GM10266 (cell line): ENCODE measurements around the gene ITGA11.

Source experiments
- DNase-seq: peaks from one replicate; pipeline ENCODE4 v3.0.0; 2012; ENCODE audit errors: extremely low spot score
- TF ChIP-seq, protein P1 (sequence below): IDR thresholded peaks from 2 replicates; pipeline ENCODE4 v1.5.1; 2012; ENCODE audit warnings: mild to moderate bottlenecking, low read depth; ENCODE audit not compliant: control insufficient read depth, insufficient read depth; ENCODE audit errors: missing control alignments

ITGA11 gene

DNA sequence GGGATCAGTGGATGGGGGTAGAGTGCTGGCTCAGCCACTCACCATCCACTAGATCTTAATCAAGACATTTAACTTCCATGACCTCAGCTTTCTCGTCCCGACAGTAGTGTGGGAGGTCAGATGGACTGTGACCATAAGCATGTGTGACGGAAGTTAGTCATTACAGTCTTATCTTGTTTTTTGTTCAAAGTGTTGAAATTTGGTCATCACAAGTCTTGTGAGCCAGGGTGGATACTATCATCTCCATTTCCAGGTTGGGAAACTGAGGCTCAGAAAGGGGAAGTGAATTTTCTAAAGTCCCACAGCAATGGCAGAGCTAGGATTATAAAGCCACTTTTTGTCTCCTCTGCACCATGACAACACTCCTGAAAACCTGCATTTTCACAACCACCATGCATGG, 32.0 kb upstream of the ITGA11 start:
- no peak for DNase-seq
- TF ChIP-seq, protein P1, sequence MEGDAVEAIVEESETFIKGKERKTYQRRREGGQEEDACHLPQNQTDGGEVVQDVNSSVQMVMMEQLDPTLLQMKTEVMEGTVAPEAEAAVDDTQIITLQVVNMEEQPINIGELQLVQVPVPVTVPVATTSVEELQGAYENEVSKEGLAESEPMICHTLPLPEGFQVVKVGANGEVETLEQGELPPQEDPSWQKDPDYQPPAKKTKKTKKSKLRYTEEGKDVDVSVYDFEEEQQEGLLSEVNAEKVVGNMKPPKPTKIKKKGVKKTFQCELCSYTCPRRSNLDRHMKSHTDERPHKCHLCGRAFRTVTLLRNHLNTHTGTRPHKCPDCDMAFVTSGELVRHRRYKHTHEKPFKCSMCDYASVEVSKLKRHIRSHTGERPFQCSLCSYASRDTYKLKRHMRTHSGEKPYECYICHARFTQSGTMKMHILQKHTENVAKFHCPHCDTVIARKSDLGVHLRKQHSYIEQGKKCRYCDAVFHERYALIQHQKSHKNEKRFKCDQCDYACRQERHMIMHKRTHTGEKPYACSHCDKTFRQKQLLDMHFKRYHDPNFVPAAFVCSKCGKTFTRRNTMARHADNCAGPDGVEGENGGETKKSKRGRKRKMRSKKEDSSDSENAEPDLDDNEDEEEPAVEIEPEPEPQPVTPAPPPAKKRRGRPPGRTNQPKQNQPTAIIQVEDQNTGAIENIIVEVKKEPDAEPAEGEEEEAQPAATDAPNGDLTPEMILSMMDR: no peak

DNA sequence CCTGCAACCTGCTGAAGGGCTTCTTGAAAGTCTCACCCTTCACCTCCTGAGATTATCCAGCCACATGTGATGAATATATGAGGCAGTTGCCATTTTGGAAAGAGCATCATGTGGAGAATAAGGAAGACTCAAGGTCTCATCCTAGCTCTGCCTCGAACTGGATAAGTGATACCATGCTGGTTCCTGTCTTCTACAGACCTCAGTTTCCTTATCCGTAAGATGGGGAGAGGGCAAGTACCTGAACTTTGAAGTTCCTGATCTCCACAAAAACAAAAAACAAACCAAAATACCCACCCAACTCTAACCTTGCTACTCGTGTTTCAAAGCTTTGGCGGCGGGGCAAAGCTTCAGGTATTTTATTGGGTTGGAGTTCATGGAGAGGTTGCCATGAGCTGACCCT, 31.5 kb upstream of the ITGA11 start:
- TF ChIP-seq, protein P1: no peak
- DNase-seq: no peak

DNA sequence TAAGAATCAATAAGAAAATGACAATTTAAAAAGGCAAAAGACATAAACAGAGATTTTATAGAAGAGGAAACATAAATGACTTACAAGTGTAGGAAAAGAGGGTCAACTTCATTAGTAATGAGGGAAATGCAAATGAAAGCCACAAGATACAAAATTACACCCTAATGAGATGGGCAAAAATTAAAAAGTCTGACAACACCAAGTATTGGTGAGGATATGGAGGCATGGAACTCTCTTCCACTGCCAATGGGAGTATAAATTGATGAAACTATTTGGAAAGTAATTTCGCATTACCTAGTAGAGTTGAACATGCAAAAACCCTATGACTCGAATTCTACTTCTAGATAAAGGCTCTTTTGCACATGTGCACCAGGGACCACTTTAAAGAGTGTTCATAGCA, 28.2 kb upstream of the ITGA11 start:
- TF ChIP-seq, protein P1: no peak
- DNase-seq: no peak

DNA sequence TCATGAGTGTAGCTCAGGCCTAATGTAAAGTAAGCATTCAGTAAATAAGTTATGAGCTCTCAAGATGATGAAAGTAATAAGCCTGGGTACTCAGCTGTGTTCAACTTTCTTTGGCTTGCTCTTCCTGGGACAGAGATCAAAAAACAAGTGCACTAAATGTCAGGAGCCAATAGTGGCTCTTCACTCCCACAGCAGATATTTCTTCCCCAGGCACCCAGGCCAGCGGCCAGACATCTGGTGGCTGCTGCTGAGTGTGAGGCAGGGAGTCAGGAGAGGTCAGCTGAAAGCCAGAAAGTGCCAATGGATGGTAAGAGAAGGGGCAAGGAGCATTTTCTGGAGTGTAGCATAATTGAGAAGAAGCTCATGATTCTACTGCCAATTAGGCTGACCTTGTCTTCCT, 18.2 kb upstream of the ITGA11 start:
- TF ChIP-seq, protein P1: no peak

DNA sequence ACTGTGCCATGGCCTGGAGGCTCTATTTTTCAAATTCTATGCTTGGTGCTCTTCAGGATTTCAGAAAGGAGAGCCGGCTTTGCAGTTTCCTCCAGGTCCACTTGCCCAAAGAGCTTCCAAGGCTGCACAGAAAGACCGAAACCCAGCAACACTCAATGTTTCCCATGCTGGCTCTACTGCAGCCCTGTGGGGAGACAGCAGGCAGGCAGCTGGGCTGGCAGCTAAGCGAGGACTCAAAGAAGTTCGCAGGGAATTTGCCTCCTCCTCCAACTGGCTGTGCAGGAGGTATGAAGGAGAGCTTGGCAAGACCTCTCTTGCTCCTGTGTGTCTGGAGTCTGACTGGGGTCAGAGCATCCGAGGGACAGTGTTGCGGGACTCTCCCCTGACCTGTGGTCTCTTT, 17.4 kb upstream of the ITGA11 start:
- TF ChIP-seq, protein P1: no peak
- no peak for DNase-seq

More for the DNA sequence above, 18.2 kb upstream of the ITGA11 start:
- no peak for DNase-seq

DNA sequence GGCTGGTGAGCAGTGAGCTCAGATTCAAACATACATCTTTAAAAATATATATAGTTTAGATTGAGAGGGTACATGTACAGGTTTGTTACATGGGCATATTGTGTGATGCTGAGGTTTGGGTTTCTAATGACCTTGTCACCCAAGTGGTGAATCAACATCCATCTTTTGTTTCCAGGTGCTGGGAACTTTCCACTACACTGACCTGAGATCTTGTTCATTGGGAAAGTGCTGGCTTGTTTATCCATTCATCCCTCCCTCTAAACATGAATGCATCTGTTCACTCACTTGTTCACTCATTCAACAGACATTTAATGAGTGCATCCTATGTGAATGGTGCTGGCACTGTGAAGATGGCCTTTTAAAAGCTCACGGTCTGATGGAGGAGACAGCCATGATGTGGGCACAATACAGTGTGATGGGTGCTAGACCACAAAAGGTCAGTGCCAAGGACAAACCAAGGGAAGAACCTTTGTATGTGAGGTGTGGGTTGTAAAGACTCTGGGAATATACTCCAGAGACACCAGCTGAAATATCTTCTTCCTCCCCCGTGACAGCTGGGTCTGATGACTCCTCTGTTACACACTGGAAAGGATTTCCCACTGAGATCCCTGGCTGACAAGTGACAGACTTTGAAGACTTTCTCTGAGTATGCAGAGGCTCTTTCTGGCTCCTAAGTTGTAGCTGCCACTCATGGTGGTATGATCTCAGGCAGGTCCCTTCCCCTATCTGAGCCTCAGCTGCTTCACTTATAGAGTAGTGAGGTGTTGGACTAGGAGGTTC, 16.2 kb upstream of the ITGA11 start:
- no peak for DNase-seq
- TF ChIP-seq, protein P1: no peak

DNA sequence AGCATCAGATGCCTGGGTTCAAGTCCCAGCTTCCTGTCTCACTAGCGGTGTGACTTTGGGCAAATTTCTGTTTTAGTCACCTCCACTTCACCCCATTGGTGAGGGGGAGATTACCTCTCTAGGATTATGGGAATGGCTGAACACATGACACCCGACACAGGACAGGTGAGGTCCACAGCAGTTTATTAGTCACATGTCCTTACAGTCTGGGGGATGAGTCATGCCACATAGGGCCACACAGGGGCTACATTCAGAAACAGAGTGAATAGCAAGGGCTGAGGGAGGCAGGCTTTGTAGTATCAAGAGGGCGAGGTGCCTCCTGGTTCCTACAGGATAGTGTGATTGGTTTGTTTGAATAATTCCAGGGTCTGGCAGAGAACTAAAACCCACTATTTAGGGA, 15.2 kb upstream of the ITGA11 start:
- no peak for DNase-seq
- TF ChIP-seq, protein P1: no peak
